ENCODE results near the gene FOXO1.

The FOXO1 gene

GRCh38 chr13:40651866-40652587 lies 14.4 kb downstream of the FOXO1 start:
- H3K9ac ChIP-seq (ENCODE audit: low read depth, low read length), result no peak overlapping the region
- H3K9me3 ChIP-seq (replicated peaks; ENCODE audit: low read length), result no peaks in the 10 kb centered on the region
- H3K4me3 ChIP-seq (ENCODE audit: low read length), result no peak overlapping the region

GRCh38 chr13:40648841-40649240 lies 17.6 kb downstream of the FOXO1 start:
- no peak overlapping the region for H3K9ac ChIP-seq (ENCODE audit: low read depth, low read length)
- H3K4me1 ChIP-seq (ENCODE audit: control insufficient read depth, insufficient read depth, low read length), result peaks cover 53% of the 10 kb centered on the region
- no peak overlapping the region for H3K4me3 ChIP-seq (ENCODE audit: low read length)
- no peak overlapping the region for H3K4me2 ChIP-seq (ENCODE audit: low read length)
- H3K27me3 ChIP-seq (ENCODE audit: control insufficient read depth, insufficient read depth, low read length), result no peaks in the 10 kb centered on the region
- H3K9me3 ChIP-seq (replicated peaks; ENCODE audit: low read length), result no peaks in the 10 kb centered on the region
- H3K36me3 ChIP-seq (ENCODE audit: insufficient read depth, low read length), result no peaks in the 10 kb centered on the region

More at GRCh38 chr13:40651866-40652587, 14.4 kb downstream of the FOXO1 start:
- Histone ChIP-seq H3K4me2 (ENCODE audit: low read length) (no peak overlapping the region), H3K36me3 (ENCODE audit: insufficient read depth, low read length) (no peaks in the 10 kb centered on the region), H3K27me3 (ENCODE audit: control insufficient read depth, insufficient read depth, low read length) (no peaks in the 10 kb centered on the region), H3K4me1 (ENCODE audit: control insufficient read depth, insufficient read depth, low read length) (peaks cover 33% of the 10 kb centered on the region)

GRCh38 chr13:40648040-40648439 lies 18.4 kb downstream of the FOXO1 start:
- no peak overlapping the region for H3K4me3 ChIP-seq (ENCODE audit: low read length)
- no peaks in the 10 kb centered on the region for H3K27me3 ChIP-seq (ENCODE audit: control insufficient read depth, insufficient read depth, low read length)
- H3K36me3 ChIP-seq (ENCODE audit: insufficient read depth, low read length), result no peaks in the 10 kb centered on the region
- no peak overlapping the region for H3K4me2 ChIP-seq (ENCODE audit: low read length)
- H3K9me3 ChIP-seq (replicated peaks; ENCODE audit: low read length), result no peaks in the 10 kb centered on the region
- H3K9ac ChIP-seq (ENCODE audit: low read depth, low read length), result no peak overlapping the region
- H3K4me1 ChIP-seq (ENCODE audit: control insufficient read depth, insufficient read depth, low read length), result peaks cover 47% of the 10 kb centered on the region

GRCh38 chr13:40644838-40645604 lies 21.4 kb downstream of the FOXO1 start:
- Histone ChIP-seq H3K4me3 (ENCODE audit: low read length) (peak overlapping the region; percentile 2), H3K27me3 (ENCODE audit: control insufficient read depth, insufficient read depth, low read length) (no peaks in the 10 kb centered on the region), H3K9me3 (replicated peaks; ENCODE audit: low read length) (no peaks in the 10 kb centered on the region), H3K9ac (ENCODE audit: low read depth, low read length) (peak overlapping the region; percentile 3), H3K36me3 (ENCODE audit: insufficient read depth, low read length) (no peaks in the 10 kb centered on the region), H3K4me2 (ENCODE audit: low read length) (peak overlapping the region; percentile 41), H3K4me1 (ENCODE audit: control insufficient read depth, insufficient read depth, low read length) (peaks cover 41% of the 10 kb centered on the region)

- H3K4me2 ChIP-seq (ENCODE audit: low read length), result no peak overlapping the region
- no peaks in the 10 kb centered on the region for H3K27me3 ChIP-seq (ENCODE audit: control insufficient read depth, insufficient read depth, low read length)
- peaks cover 42% of the 10 kb centered on the region for H3K4me1 ChIP-seq (ENCODE audit: control insufficient read depth, insufficient read depth, low read length)
- H3K36me3 ChIP-seq (ENCODE audit: insufficient read depth, low read length), result no peaks in the 10 kb centered on the region
- H3K4me3 ChIP-seq (ENCODE audit: low read length), result no peak overlapping the region
- H3K9me3 ChIP-seq (replicated peaks; ENCODE audit: low read length), result no peaks in the 10 kb centered on the region
- H3K9ac ChIP-seq (ENCODE audit: low read depth, low read length), result no peak overlapping the region
Measured at GRCh38 chr13:40640845-40641458, 25.5 kb downstream of the FOXO1 start.

- Histone ChIP-seq H3K36me3 (ENCODE audit: insufficient read depth, low read length) (no peaks in the 10 kb centered on the region), H3K4me1 (ENCODE audit: control insufficient read depth, insufficient read depth, low read length) (peaks cover 36% of the 10 kb centered on the region), H3K9me3 (replicated peaks; ENCODE audit: low read length) (no peaks in the 10 kb centered on the region), H3K27me3 (ENCODE audit: control insufficient read depth, insufficient read depth, low read length) (no peaks in the 10 kb centered on the region), H3K4me2 (ENCODE audit: low read length) (no peak overlapping the region), H3K9ac (ENCODE audit: low read depth, low read length) (no peak overlapping the region), H3K4me3 (ENCODE audit: low read length) (no peak overlapping the region)
Measured at GRCh38 chr13:40640202-40640601, 26.2 kb downstream of the FOXO1 start.

GRCh38 chr13:40639221-40639681 lies 27.2 kb downstream of the FOXO1 start:
- Histone ChIP-seq H3K9me3 (replicated peaks; ENCODE audit: low read length) (no peaks in the 10 kb centered on the region), H3K4me3 (ENCODE audit: low read length) (no peak overlapping the region), H3K4me1 (ENCODE audit: control insufficient read depth, insufficient read depth, low read length) (peaks cover 27% of the 10 kb centered on the region), H3K9ac (ENCODE audit: low read depth, low read length) (no peak overlapping the region), H3K27me3 (ENCODE audit: control insufficient read depth, insufficient read depth, low read length) (no peaks in the 10 kb centered on the region), H3K4me2 (ENCODE audit: low read length) (peak overlapping the region; percentile 34), H3K36me3 (ENCODE audit: insufficient read depth, low read length) (no peaks in the 10 kb centered on the region)

GRCh38 chr13:40637643-40638042 lies 28.8 kb downstream of the FOXO1 start:
- no peak overlapping the region for H3K4me3 ChIP-seq (ENCODE audit: low read length)
- no peaks in the 10 kb centered on the region for H3K27me3 ChIP-seq (ENCODE audit: control insufficient read depth, insufficient read depth, low read length)
- no peaks in the 10 kb centered on the region for H3K36me3 ChIP-seq (ENCODE audit: insufficient read depth, low read length)
- no peaks in the 10 kb centered on the region for H3K9me3 ChIP-seq (replicated peaks; ENCODE audit: low read length)
- no peak overlapping the region for H3K9ac ChIP-seq (ENCODE audit: low read depth, low read length)
- H3K4me2 ChIP-seq (ENCODE audit: low read length), result no peak overlapping the region
- H3K4me1 ChIP-seq (ENCODE audit: control insufficient read depth, insufficient read depth, low read length), result peaks cover 26% of the 10 kb centered on the region

GRCh38 chr13:40635315-40635995 lies 31.0 kb downstream of the FOXO1 start:
- no peak overlapping the region for H3K4me3 ChIP-seq (ENCODE audit: low read length)
- no peaks in the 10 kb centered on the region for H3K27me3 ChIP-seq (ENCODE audit: control insufficient read depth, insufficient read depth, low read length)
- H3K9ac ChIP-seq (ENCODE audit: low read depth, low read length), result no peak overlapping the region
- H3K9me3 ChIP-seq (replicated peaks; ENCODE audit: low read length), result no peaks in the 10 kb centered on the region
- H3K36me3 ChIP-seq (ENCODE audit: insufficient read depth, low read length), result no peaks in the 10 kb centered on the region
- H3K4me1 ChIP-seq (ENCODE audit: control insufficient read depth, insufficient read depth, low read length), result peaks cover 26% of the 10 kb centered on the region
- no peak overlapping the region for H3K4me2 ChIP-seq (ENCODE audit: low read length)

- H3K9ac ChIP-seq (ENCODE audit: low read depth, low read length), result no peak overlapping the region
- H3K9me3 ChIP-seq (replicated peaks; ENCODE audit: low read length), result no peaks in the 10 kb centered on the region
- no peak overlapping the region for H3K4me2 ChIP-seq (ENCODE audit: low read length)
- no peaks in the 10 kb centered on the region for H3K36me3 ChIP-seq (ENCODE audit: insufficient read depth, low read length)
- H3K4me1 ChIP-seq (ENCODE audit: control insufficient read depth, insufficient read depth, low read length), result peaks cover 6% of the 10 kb centered on the region
- no peaks in the 10 kb centered on the region for H3K27me3 ChIP-seq (ENCODE audit: control insufficient read depth, insufficient read depth, low read length)
- H3K4me3 ChIP-seq (ENCODE audit: low read length), result no peak overlapping the region
Measured at GRCh38 chr13:40632915-40633314, 33.5 kb downstream of the FOXO1 start.

GRCh38 chr13:40631605-40632004 lies 34.8 kb downstream of the FOXO1 start:
- Histone ChIP-seq H3K27me3 (ENCODE audit: control insufficient read depth, insufficient read depth, low read length) (no peaks in the 10 kb centered on the region), H3K36me3 (ENCODE audit: insufficient read depth, low read length) (no peaks in the 10 kb centered on the region), H3K9ac (ENCODE audit: low read depth, low read length) (no peak overlapping the region), H3K4me2 (ENCODE audit: low read length) (no peak overlapping the region), H3K4me1 (ENCODE audit: control insufficient read depth, insufficient read depth, low read length) (no peaks in the 10 kb centered on the region), H3K4me3 (ENCODE audit: low read length) (no peak overlapping the region), H3K9me3 (replicated peaks; ENCODE audit: low read length) (no peaks in the 10 kb centered on the region)
